K562 (cell line): ENCODE results near the gene HSF2BP. TPM values are rescaled to one million over a fixed set of nuclear protein-coding genes. Genes with fewer than 3 reads are reported as not detected.

Source experiments
- ATAC-seq: fragments of 200-7000 bp; cut with Tn5 transposase; 3 replicates; pipeline ENCODE4 v1.9.1; 2020; ENCODE audit warnings: moderate library complexity
- BruUV-seq: library from RNA; stranded (reverse); fragments of 400-500 nt; replicated peaks from 2 replicates; lab custom pipeline; 2021; lab: Mats Ljungman, UMichigan
- CTCF ChIA-PET: fragments of 300-600 bp; formaldehyde crosslinking; extraction: SDS; loops from one replicate; lab custom pipeline; 2021; ENCODE audit warnings: low intra/inter-chr PET ratio; lab: Yijun Ruan, JAX
- POLR2A ChIA-PET: fragments of 300-600, 350-650 bp; sonication (Branson Sonifier 250); formaldehyde crosslinking; extraction: SDS; loops from one replicate; lab custom pipeline; 2021; ENCODE audit warnings: antibody characterized with exemption, inconsistent platforms; lab: Yijun Ruan, JAX
- DNase-seq, 4 experiments: peaks; one replicate each; pipeline versions ENCODE4 v3.0.0 to v3.0.0-alpha.2; 2011 to 2018; ENCODE audit warnings: low spot score in 3 of 4, mixed read lengths in 3 of 4; ENCODE audit errors: extremely low read depth in 1 of 4
- FAIRE-seq: peaks from 2 replicates; lab custom pipeline; 2011; peaks lifted over from hg19 to GRCh38; lab: Jason Lieb, UNC
- H2AFZ ChIP-seq: 2 replicates; pipeline ENCODE4 v1.6.0; 2011; ENCODE audit warnings: low read depth, low read length, control low read depth, inconsistent platforms
- H3K27ac ChIP-seq: fragments of 200-600 bp; 3 replicates; pipeline ENCODE4 v1.8.0; 2011; ENCODE audit warnings: low read depth, mild to moderate bottlenecking, control low read depth, inconsistent platforms, low read length, moderate library complexity, mixed read lengths; ENCODE audit errors: extremely low read depth
- H3K27me3 ChIP-seq, 2 experiments: fragments of 300-600 bp in 1 of 2; 2 replicates in 1 of 2; 3 replicates in 1 of 2; pipeline versions ENCODE4 v1.6.0 to v1.8.0; 2011; ENCODE audit warnings: inconsistent platforms in 2 of 2, low read length in 2 of 2, mild to moderate bottlenecking in 1 of 2, mixed read lengths in 1 of 2, moderate library complexity in 1 of 2; ENCODE audit not compliant: control insufficient read depth in 2 of 2, insufficient read depth in 2 of 2
- H3K36me3 ChIP-seq: fragments of 300-600 bp; 3 replicates; pipeline ENCODE4 v1.8.0; 2011; ENCODE audit warnings: mild to moderate bottlenecking, low read length, inconsistent platforms; ENCODE audit not compliant: control insufficient read depth, insufficient read depth
- H3K4me1 ChIP-seq, 2 experiments: fragments of 200-600 bp in 1 of 2; replicated peaks in 1 of 2; 2 replicates in 1 of 2; 3 replicates in 1 of 2; pipeline versions ENCODE4 v1.5.1 to v1.8.0; 2011; ENCODE audit warnings: inconsistent platforms in 2 of 2, low read length in 2 of 2, mild to moderate bottlenecking in 1 of 2, mixed read lengths in 1 of 2, moderate library complexity in 1 of 2; ENCODE audit not compliant: control insufficient read depth in 2 of 2, insufficient read depth in 2 of 2
- H3K4me2 ChIP-seq: 2 replicates; pipeline ENCODE4 v1.6.1; 2011; ENCODE audit warnings: low read length, control low read depth, inconsistent platforms, mixed read lengths; ENCODE audit not compliant: insufficient read depth
- H3K4me3 ChIP-seq: fragments of 200-600 bp; sonication (generic), shearing (Covaris generic); 2 replicates; pipeline ENCODE4 v1.5.1; 2016; ENCODE audit warnings: control low read depth, inconsistent platforms
- H3K79me2 ChIP-seq: fragments of 200-600 bp; 3 replicates; pipeline ENCODE4 v1.8.0; 2011; ENCODE audit warnings: low read length, inconsistent platforms; ENCODE audit not compliant: control insufficient read depth, insufficient read depth
- H3K9ac ChIP-seq, 2 experiments: 2 replicates each; pipeline versions ENCODE4 v1.6.0 to v1.6.1; 2011; ENCODE audit warnings: low read depth in 2 of 2, low read length in 2 of 2, control low read depth in 1 of 2, inconsistent platforms in 1 of 2, mild to moderate bottlenecking in 1 of 2, mixed read lengths in 1 of 2; ENCODE audit not compliant: insufficient read depth in 1 of 2
- H3K9me1 ChIP-seq: one replicate; pipeline ENCODE4 v1.6.0; 2011; ENCODE audit warnings: inconsistent platforms, mild to moderate bottlenecking, low read length, moderate library complexity; ENCODE audit not compliant: control insufficient read depth, insufficient read depth
- H3K9me3 ChIP-seq: replicated peaks from 2 replicates; pipeline ENCODE4 v1.5.1; 2011; ENCODE audit warnings: low read depth, low read length, inconsistent platforms; ENCODE audit not compliant: control insufficient read depth, insufficient read depth
- H4K20me1 ChIP-seq: replicated peaks from 2 replicates; pipeline ENCODE4 v1.6.1; 2011; ENCODE audit warnings: low read length, inconsistent platforms, mixed read lengths; ENCODE audit not compliant: control insufficient read depth, insufficient read depth
- CBX1 ChIP-seq: sonication (generic); IDR thresholded peaks from 2 replicates; pipeline ENCODE4 v1.6.1; 2016; ENCODE audit warnings: antibody characterized with exemption, low read depth, mild to moderate bottlenecking
- EZH2 ChIP-seq: IDR thresholded peaks from 2 replicates; pipeline ENCODE4 v1.6.1; 2012; ENCODE audit warnings: low read depth, mild to moderate bottlenecking, inconsistent platforms, low read length, borderline replicate concordance
- KHSRP ChIP-seq: fragments of 450-650 bp; IDR thresholded peaks from 2 replicates; pipeline ENCODE4 v1.6.1; 2017
- MIER1 ChIP-seq: fragments of 450-650 bp; IDR thresholded peaks from 2 replicates; pipeline ENCODE4 v1.6.1; 2016; ENCODE audit warnings: antibody characterized with exemption, mild to moderate bottlenecking, low read depth
- NFE2 ChIP-seq: IDR thresholded peaks from 2 replicates; pipeline ENCODE4 v1.6.1; 2014; ENCODE audit warnings: antibody characterized with exemption, low read depth
- POLR2H ChIP-seq: IDR thresholded peaks from 2 replicates; pipeline ENCODE4 v1.6.1; 2016; ENCODE audit warnings: missing genetic modification characterization, low read depth, mild to moderate bottlenecking, control low read depth, missing compliant biosample characterization, moderate library complexity
- ZBTB40 ChIP-seq, 2 experiments: fragments of 450-650 bp in 1 of 2; sonication (generic) in 1 of 2; formaldehyde crosslinking in 1 of 2; IDR thresholded peaks; 2 replicates each; pipeline versions ENCODE4 v1.7.1 to v1.9.0; 2016 to 2022; ENCODE audit warnings: inconsistent platforms in 1 of 2, mild to moderate bottlenecking in 1 of 2, missing genetic modification reagents in 1 of 2
- ZNF551 ChIP-seq: fragments of 250-450 bp; sonication (Bioruptor Pico); IDR thresholded peaks from 2 replicates; pipeline ENCODE4 v1.5.0; 2021; ENCODE audit warnings: mild to moderate bottlenecking, moderate library complexity
- ZNF609 ChIP-seq: sonication (generic); formaldehyde crosslinking; IDR thresholded peaks from 2 replicates; pipeline ENCODE4 v1.8.1; 2023; ENCODE audit warnings: missing genetic modification reagents, mild to moderate bottlenecking, borderline replicate concordance
- WGBS: fragments of 100-300 bp; shearing (Covaris generic); methylation state at CpG from one replicate; pipeline ENCODE4 v1.1.6; 2016; ENCODE audit warnings: low coverage, mixed read lengths; ENCODE audit not compliant: insufficient coverage; ENCODE audit errors: missing lambda C conversion rate; 5-methylcytosine and 5-hydroxymethylcytosine counted together
- in situ Hi-C: fragments of 300-500 bp; cut with MboI; formaldehyde crosslinking; loops from 4 replicates; pipeline ENCODE4 v1.15.0; 2018; ENCODE audit warnings: inconsistent platforms, mixed read lengths
- intact Hi-C: fragments of 100-400 bp; cut with micrococcal nuclease; formaldehyde crosslinking; loops from 2 replicates; pipeline ENCODE4 v1.14.2; 2022
- polyA plus RNA-seq, 8 experiments: library from polyadenylated mRNA; depleted of rRNA in 4 of 8; stranded (reverse) in 5 of 8; unstranded in 3 of 8; fragments of >200 nt; fragmentation: Nextera tagmentation in 2 of 8; fragmentation: Illumina TruSeq in 1 of 8; extraction: Ambion mirVana in 2 of 8; extraction: Trizol in 1 of 8; gene quantifications; 2 replicates each; pipeline versions ENCODE4 v1.2.1 to v1.2.3, GENCODE V29; 2011 to 2014; ENCODE audit warnings: inconsistent platforms in 1 of 8, missing spikeins in 1 of 8
- total RNA-seq, 7 experiments: library from RNA; depleted of rRNA in 6 of 7; stranded (reverse); fragments of >200 nt in 6 of 7; fragmentation: Illumina TruSeq in 2 of 7; extraction: Trizol in 2 of 7; gene quantifications; 2 replicates each; pipeline versions ENCODE4 v1.2.1 to v1.2.3, GENCODE V29; 2011 to 2021; ENCODE audit warnings: low replicate concordance in 1 of 7

Gene HSF2BP
- total and polyA plus RNA-seq, 9 of the 15 experiments (the other 6 are each of a cell fraction or from before 2014, with no cell fraction given) = 0.04 to 0.57 (median 0.20) TPM; not detected in 2

DNA sequence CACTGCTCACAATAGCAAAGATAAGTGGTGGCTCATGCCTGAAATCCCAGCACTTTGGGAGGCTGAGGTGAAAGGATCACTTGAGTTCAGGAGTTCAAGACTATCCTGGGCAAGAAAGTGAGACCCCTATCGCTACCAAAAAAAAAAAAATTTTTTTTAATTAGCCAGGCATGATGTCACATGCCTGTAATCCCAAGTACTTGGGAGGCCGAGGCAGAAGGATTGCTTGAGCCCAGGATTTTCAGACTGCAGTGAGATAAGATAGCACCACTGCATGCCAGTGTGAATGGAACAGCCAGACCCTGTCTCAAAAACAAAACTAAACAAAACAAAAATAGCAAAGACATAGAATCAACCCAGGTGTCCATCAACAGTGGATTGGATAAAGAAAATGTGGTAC, 50.6 kb downstream of the HSF2BP start:
- CTCF ChIA-PET = no interaction called here
- Histone ChIP-seq H4K20me1 (no peaks in the 10 kb centered on the region), H2AFZ (no peak overlapping the region), H3K27ac (no peak overlapping the region), H3K36me3 (no peaks in the 10 kb centered on the region), H3K4me3 (no peak overlapping the region), H3K4me1 (peaks cover 4 to 5% of the 10 kb centered on the region in 2 experiments; a peak in 4 of 5 replicates), H3K9me1 (no peaks in the 10 kb centered on the region), H3K9ac (no peak overlapping the region), H3K4me2 (no peak overlapping the region), H3K27me3 (peaks cover 11 to 29% of the 10 kb centered on the region in 2 experiments), H3K9me3 (no peaks in the 10 kb centered on the region), H3K79me2 (no peaks in the 10 kb centered on the region)
- ATAC-seq = no peak
- no peak for FAIRE-seq
- in situ Hi-C loops (loop anchor here (25.0 kb wide), 1 partner anchor 96 kb away; no protein-coding TSS in a partner anchor), intact Hi-C loops (no loop called here)
- WGBS = 3% methylated on average over 2 of the region's 2 CpGs
- no peak for DNase-seq
- no TSS peak for BruUV-seq
- POLR2A ChIA-PET = no interaction called here
- TF ChIP-seq KHSRP (no peak), EZH2 (no peak), POLR2H (tag) (no peak), MIER1 (no peak), ZBTB40 (IDR thresholded peaks at IDR 0.05) (no peak), ZBTB40 (CRISPR knock-in tag; IDR thresholded peaks at IDR 0.05) (no peak), CBX1 (no peak), ZNF551 (CRISPR knock-in tag) (no peak), ZNF609 (CRISPR knock-in tag) (no peak), NFE2 (no peak)
